Ovary (tissue), 3 donors: ENCODE results near the gene RHBDD2.

Experiments used
- CTCF ChIP-seq, 3 donors: fragments of 450-650 bp in 2 of 3; fragments of 200-600 bp in 1 of 3; IDR thresholded peaks; one replicate each; pipeline versions ENCODE4 v1.5.1 to v1.8.0; 2016 to 2022; ENCODE audit warnings: antibody characterized with exemption in 3 of 3, mild to moderate bottlenecking in 1 of 3
- EP300 ChIP-seq: sonication (generic); formaldehyde crosslinking; IDR thresholded peaks from one replicate; pipeline ENCODE4 v1.6.1; 2017; ENCODE audit warnings: antibody characterized with exemption
- donor health status: DM: no; HTN: no; CAD: no.

- TF ChIP-seq EP300 = no peak
- no peak for TF ChIP-seq CTCF (IDR thresholded peaks at IDR 0.05)
Measured at GRCh38 chr7:75896803-75897327, 18.0 kb downstream of the RHBDD2 start.
